MG63 (cell line): ENCODE data around the gene NBPF20. TPM values are rescaled to one million over a fixed set of nuclear protein-coding genes. Genes with fewer than 3 reads are reported as not detected.
"Not testable (repeated sequence)": the region's sequence is repeated elsewhere in the genome, so short reads cannot be mapped to it uniquely, and the experiment has no call there.

Experiments used
- DNase-seq: peaks from one replicate; pipeline ENCODE4 v3.0.0-alpha.2; 2020
- H3K27me3 ChIP-seq: fragments of 250-450 bp; sonication (Bioruptor Pico); 2 replicates; pipeline ENCODE4 v1.5.1; 2020; ENCODE audit warnings: mild to moderate bottlenecking, moderate library complexity
- H3K36me3 ChIP-seq: fragments of 250-450 bp; sonication (Bioruptor Pico); 2 replicates; pipeline ENCODE4 v1.5.1; 2020; ENCODE audit warnings: mild to moderate bottlenecking, moderate library complexity
- H3K4me3 ChIP-seq: fragments of 250-450 bp; sonication (Bioruptor Pico); 2 replicates; pipeline ENCODE4 v1.5.1; 2020; ENCODE audit warnings: mild to moderate bottlenecking, moderate library complexity
- H3K9me3 ChIP-seq: fragments of 250-450 bp; sonication (Bioruptor Pico); 2 replicates; pipeline ENCODE4 v1.5.1; 2020; ENCODE audit warnings: mild to moderate bottlenecking, moderate library complexity
- total RNA-seq: library from RNA; depleted of rRNA; stranded (reverse); fragments of >200 nt; shearing (Covaris generic); gene quantifications from 2 replicates; pipeline ENCODE4 v1.2.3, GENCODE V29; 2014; ENCODE audit warnings: low replicate concordance; rRNA removed

The NBPF20 gene
- total RNA-seq, 1 experiment from 2014 or later, result 1.9 TPM

DNA sequence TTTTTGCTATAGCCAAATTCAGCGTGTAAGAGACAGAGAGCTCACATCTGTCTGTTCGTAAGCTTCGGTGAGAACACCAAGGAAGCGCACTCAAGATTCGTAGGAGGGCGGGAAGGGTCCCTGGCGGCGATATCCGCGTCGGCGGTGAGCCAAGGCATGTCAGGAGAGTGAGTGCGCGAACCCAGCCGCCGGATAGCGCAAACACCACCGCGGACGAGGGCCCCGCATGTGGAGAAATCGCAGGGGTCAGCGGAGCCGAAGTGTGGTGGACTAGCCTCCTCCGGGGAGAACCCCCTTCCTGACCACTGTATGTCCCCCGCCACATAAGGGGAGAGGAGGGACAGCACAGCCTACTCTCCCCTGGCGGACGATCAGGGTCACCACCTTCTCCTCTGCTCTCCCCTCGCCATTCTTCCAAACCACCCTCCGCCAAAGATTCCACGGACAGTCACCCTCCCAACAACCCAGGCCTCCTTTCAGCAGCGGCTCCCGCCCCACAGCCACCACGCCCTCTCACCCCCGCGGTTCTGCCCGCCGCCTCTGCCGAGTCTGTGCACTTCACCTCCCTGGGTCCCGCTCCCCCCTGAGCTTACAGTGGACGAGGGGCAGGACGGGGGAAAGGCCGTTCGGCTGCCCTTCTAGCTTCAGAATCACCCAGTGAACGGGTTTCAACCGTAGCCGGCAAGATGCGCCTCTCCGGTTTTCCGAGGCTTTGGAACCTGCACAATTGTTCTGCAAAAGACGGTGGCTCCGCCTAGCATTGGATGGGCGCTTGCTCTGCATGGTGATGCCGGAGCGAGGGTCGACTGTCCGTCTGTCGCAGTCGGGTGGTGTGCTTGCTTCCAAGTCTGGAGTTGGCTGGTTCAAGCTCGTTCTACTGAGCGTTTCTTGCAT is 6.2 kb upstream of the NBPF20 start:
- DNase-seq, H3K9me3 ChIP-seq, H3K36me3 ChIP-seq, H3K4me3 ChIP-seq: not testable (repeated sequence)
- H3K27me3 ChIP-seq, result peaks cover 15% of the 10 kb centered on the region

DNA sequence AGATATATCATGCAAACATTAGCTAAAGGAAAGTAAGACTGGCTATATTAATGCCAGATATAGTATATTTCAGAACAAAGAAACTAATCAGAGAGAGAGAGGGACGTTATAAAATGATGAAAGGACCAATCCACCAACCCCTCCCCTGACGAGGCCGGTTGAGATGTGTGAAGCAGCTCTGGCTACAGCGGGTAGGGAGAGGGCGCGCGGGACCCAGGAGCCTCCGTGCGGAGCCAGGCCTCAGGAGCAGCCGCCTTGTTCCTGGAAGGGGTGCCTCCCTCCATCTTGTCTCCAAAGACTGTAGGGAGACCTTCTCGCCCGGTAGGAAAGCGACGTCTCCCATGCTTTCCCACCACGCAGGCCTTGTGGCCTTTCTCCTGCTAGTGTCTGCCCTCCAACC is 5.4 kb upstream of the NBPF20 start:
- not testable (repeated sequence) for H3K9me3 ChIP-seq, H3K4me3 ChIP-seq, DNase-seq, H3K36me3 ChIP-seq
- H3K27me3 ChIP-seq, result peaks cover 15% of the 10 kb centered on the region

DNA sequence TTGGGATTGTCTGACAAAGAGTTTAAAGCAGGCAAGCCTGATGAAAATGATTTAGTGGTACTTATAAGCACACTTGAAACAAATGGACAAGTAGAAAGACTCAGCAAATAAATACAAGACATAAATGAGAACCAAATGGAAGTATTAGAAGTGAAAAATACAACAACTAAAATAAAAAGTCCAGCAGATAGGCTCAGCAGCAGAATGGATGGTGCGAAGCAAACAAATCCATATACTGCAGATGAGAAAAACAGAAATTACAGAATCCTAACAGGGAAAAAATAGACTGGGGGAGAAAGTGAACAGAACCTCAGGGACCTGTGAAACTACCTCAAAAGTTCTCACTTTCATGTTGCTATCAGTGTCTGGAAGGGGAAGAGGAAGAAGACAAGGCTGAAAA is 3.9 kb upstream of the NBPF20 start:
- peaks cover 15% of the 10 kb centered on the region for H3K27me3 ChIP-seq
- DNase-seq, H3K4me3 ChIP-seq, H3K9me3 ChIP-seq, H3K36me3 ChIP-seq: not testable (repeated sequence)

DNA sequence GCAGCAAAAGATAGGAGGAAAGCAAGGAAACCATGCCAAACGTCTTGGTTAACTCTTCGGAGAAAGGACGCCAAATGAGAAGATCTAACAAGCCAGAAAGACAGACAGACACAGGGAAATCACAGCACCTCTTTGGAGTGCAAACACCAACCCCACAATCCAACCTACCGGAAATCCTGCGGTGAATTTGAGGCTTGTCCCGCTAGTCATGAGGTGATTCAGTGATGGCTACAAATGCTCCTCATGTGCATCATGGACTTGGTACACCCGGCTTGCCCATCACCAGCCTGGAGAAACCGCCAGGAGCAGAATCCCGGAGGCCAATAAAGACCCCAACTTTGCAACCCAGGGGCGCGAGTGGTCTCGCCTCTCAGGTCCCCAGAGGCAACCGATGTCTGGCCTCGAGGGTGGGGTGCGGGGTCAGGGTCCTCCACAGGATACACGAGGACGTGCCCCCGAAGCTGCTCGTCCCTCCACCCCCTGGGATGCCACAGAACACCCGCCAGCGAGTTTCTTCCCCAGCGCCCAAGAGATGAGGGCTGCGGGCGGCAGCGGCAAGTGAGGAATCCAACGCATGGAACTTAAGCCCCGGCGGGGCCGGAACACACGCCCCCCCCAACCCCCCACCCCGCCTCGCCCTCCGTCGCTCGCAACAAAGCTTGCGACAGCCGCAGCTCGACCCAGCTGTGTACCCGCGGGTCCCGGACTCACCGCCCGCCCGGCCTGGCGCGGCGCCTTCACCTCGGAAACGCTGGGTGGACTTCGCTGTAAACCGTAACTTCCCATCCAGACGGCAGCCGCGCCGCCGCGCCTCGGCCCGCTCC is 579 bp downstream of the NBPF20 start:
- Histone ChIP-seq H3K27me3 (peaks cover 11% of the 10 kb centered on the region), H3K4me3 (peak overlapping the region; percentile 77)
- H3K9me3 ChIP-seq, H3K36me3 ChIP-seq: not testable (repeated sequence)
- DNase-seq, result peak; percentile 49

DNA sequence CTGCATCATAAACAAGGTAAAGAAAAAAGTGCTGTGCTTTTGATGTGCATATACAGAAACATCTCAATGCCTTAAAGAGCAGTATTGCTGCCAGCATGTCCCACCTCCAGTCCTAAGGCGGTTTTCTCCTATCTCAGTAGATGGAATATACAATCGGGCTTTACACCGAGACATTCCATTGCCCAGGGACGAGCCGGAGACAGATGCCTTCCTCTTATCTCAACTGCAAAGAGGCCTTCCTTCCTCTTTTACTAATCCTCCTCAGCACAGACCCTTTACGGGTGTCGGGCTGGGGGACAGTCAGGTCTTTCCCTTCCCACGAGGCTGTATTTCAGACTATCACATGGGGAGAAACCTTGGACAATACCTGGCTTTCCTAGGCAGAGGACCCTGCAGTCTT is 10.3 kb downstream of the NBPF20 start:
- not testable (repeated sequence) for H3K4me3 ChIP-seq, H3K27me3 ChIP-seq

DNA sequence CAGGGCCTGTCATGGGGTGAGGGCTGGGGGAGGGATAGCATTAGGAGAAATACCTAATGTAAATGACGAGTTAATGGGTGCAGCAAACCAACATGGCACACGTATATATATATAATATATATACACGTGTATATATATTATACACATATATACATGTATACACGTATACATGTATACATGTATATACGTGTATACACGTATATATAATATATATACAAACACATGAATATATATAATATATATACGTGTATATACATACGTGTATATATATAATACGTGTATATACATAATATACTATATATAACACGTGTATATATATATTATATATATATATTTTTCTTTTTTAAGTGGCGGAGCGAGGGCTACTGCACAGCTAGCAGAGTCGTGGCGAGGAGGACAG is 18.1 kb downstream of the NBPF20 start:
- not testable (repeated sequence) for H3K9me3 ChIP-seq, H3K27me3 ChIP-seq, DNase-seq, H3K4me3 ChIP-seq, H3K36me3 ChIP-seq

More for the DNA sequence above, 10.3 kb downstream of the NBPF20 start:
- DNase-seq, H3K9me3 ChIP-seq, H3K36me3 ChIP-seq: not testable (repeated sequence)

DNA sequence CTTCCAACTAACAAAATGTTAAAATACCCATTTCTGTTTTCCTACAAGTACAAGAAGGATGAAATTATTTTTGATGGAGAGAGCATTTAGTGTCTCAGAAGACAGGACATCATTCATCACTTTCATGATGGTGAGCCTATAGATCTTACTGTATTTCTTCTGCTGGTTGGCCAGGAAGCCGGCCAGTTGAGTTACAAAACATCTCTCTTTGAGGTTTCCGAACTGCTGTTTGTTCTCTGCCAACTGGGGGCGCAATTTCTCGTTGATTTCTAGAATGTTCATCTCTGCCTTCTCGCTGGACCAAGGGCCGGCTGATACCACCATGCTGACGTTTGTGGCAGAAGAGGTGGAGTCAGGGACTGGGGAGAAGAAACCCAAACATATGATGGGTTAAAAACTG is 20.5 kb downstream of the NBPF20 start:
- not testable (repeated sequence) for H3K27me3 ChIP-seq, H3K9me3 ChIP-seq, DNase-seq, H3K4me3 ChIP-seq, H3K36me3 ChIP-seq

DNA sequence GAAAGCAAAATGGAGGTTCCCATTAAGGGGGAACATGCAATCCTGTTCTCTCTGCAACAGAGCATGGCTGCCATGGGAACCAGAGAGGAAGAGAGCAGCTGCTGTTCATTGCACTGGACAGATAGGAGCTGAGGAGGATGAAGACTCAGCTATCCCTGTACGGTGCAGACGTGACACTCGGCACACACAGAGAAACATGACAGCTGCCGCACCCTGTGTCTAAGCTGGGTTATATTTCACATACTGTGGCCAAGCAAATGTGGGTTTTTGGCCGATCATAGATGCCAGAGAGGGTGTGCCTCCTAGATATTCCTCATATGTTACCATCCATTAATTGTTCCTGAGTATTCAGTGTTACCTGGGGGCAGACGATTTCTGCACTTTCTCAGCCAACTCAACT is 24.7 kb downstream of the NBPF20 start:
- not testable (repeated sequence) for H3K36me3 ChIP-seq, H3K9me3 ChIP-seq, H3K4me3 ChIP-seq, H3K27me3 ChIP-seq, DNase-seq

Other genes with a start within 250 kb of the NBPF20 start
- gene PPIAL4D, start 183.4 kb downstream of the NBPF20 start, total RNA-seq, result not detected in 2 replicates
- 14.7 and 18.4 TPM in 2 replicates for gene GPR89A, start 182.4 kb upstream of the NBPF20 start, total RNA-seq